OCI-LY7 (cell line): Measurements from ENCODE around the gene RNF144B.

Source experiments
- EZH2phosphoT487 ChIP-seq: fragments of 200-600 bp; sonication (generic); IDR thresholded peaks from 2 replicates; pipeline ENCODE4 v1.6.1; 2018; ENCODE audit warnings: low read depth, borderline replicate concordance, mild to moderate bottlenecking, mixed run types, antibody characterized with exemption, low read length, moderate library complexity, mixed read lengths
- TF ChIP-seq, protein P1 (sequence below): fragments of 200-600 bp; sonication (generic); conservative IDR thresholded peaks from 2 replicates; pipeline ENCODE4 v1.5.1; 2014; ENCODE audit warnings: mild to moderate bottlenecking, antibody characterized with exemption, low read length, moderate library complexity, mixed read lengths

GRCh38 chr6:18390476-18390875, 3.3 kb downstream of the RNF144B start:
- no peak for TF ChIP-seq EZH2phosphoT487
- TF ChIP-seq, protein P1, sequence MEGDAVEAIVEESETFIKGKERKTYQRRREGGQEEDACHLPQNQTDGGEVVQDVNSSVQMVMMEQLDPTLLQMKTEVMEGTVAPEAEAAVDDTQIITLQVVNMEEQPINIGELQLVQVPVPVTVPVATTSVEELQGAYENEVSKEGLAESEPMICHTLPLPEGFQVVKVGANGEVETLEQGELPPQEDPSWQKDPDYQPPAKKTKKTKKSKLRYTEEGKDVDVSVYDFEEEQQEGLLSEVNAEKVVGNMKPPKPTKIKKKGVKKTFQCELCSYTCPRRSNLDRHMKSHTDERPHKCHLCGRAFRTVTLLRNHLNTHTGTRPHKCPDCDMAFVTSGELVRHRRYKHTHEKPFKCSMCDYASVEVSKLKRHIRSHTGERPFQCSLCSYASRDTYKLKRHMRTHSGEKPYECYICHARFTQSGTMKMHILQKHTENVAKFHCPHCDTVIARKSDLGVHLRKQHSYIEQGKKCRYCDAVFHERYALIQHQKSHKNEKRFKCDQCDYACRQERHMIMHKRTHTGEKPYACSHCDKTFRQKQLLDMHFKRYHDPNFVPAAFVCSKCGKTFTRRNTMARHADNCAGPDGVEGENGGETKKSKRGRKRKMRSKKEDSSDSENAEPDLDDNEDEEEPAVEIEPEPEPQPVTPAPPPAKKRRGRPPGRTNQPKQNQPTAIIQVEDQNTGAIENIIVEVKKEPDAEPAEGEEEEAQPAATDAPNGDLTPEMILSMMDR, result no peak
